GM21737 (cell line): ENCODE results near the gene BCAR3.

Experiments used
- ATAC-seq: cut with Tn5 transposase; IDR thresholded peaks from one replicate; pipeline ENCODE4 v1.9.1; 2021; ENCODE audit warnings: mild to moderate bottlenecking, moderate library complexity; ENCODE audit not compliant: unreplicated experiment

The BCAR3 gene

GRCh38 chr1:93641527-93641926 is 40.1 kb downstream of the BCAR3 start:
- ATAC-seq, result no peak

- no peak for ATAC-seq
Observed at GRCh38 chr1:93640656-93641440, 40.8 kb downstream of the BCAR3 start.

GRCh38 chr1:93638981-93639380 is 42.7 kb downstream of the BCAR3 start:
- ATAC-seq, result no peak

GRCh38 chr1:93638307-93638847 is 43.3 kb downstream of the BCAR3 start:
- ATAC-seq, result no peak

- no peak for ATAC-seq
Observed at GRCh38 chr1:93636712-93637111, 44.9 kb downstream of the BCAR3 start.

- ATAC-seq, result no peak
Observed at GRCh38 chr1:93635614-93636543, 45.8 kb downstream of the BCAR3 start.

GRCh38 chr1:93633313-93633712 is 48.3 kb downstream of the BCAR3 start:
- no peak for ATAC-seq

- no peak for ATAC-seq
Observed at GRCh38 chr1:93631626-93632365, 49.8 kb downstream of the BCAR3 start.

GRCh38 chr1:93630168-93630567 is 51.5 kb downstream of the BCAR3 start:
- no peak for ATAC-seq

- no peak for ATAC-seq
Observed at GRCh38 chr1:93629101-93630059, 52.3 kb downstream of the BCAR3 start.

- ATAC-seq, result no peak
Observed at GRCh38 chr1:93628681-93629080, 53.0 kb downstream of the BCAR3 start.

- no peak for ATAC-seq
Observed at GRCh38 chr1:93625582-93626327, 55.9 kb downstream of the BCAR3 start.

- no peak for ATAC-seq
Observed at GRCh38 chr1:93623875-93624274, 57.8 kb downstream of the BCAR3 start.

GRCh38 chr1:93623436-93623835 is 58.2 kb downstream of the BCAR3 start:
- ATAC-seq, result no peak

- no peak for ATAC-seq
Observed at GRCh38 chr1:93621246-93621645, 60.4 kb downstream of the BCAR3 start.

- ATAC-seq, result no peak
Observed at GRCh38 chr1:93620841-93621210, 60.8 kb downstream of the BCAR3 start.

GRCh38 chr1:93620172-93620840 is 61.3 kb downstream of the BCAR3 start:
- ATAC-seq, result no peak

- ATAC-seq, result no peak
Observed at GRCh38 chr1:93619507-93620171, 62.0 kb downstream of the BCAR3 start.
